Endometrium (tissue), 2 donors: ENCODE data around the gene RBMS3.
A peak's percentile ranks its signal among the peaks of the same experiment; 100 is the strongest.

ENCODE experiments used
- FAIRE-seq: peaks from 2 replicates; lab custom pipeline; 2012; peaks lifted over from hg19 to GRCh38; lab: Jason Lieb, UNC
- donor health status: control.
- donor health status: control.

RBMS3 gene

GRCh38 chr3:29892976-29893554 lies 612.2 kb downstream of the RBMS3 start:
- no peak for FAIRE-seq

GRCh38 chr3:29896856-29897255 lies 616.0 kb downstream of the RBMS3 start:
- no peak for FAIRE-seq

GRCh38 chr3:29898171-29898965 lies 617.5 kb downstream of the RBMS3 start:
- FAIRE-seq, result no peak

- FAIRE-seq, result no peak
Observed at GRCh38 chr3:29899021-29899420, 618.1 kb downstream of the RBMS3 start.

GRCh38 chr3:29901097-29901496 lies 620.2 kb downstream of the RBMS3 start:
- FAIRE-seq, result no peak

- no peak for FAIRE-seq
Observed at GRCh38 chr3:29903600-29903999, 622.7 kb downstream of the RBMS3 start.

GRCh38 chr3:29906906-29907305 lies 626.0 kb downstream of the RBMS3 start:
- no peak for FAIRE-seq

- FAIRE-seq, result no peak
Observed at GRCh38 chr3:29912600-29913288, 631.9 kb downstream of the RBMS3 start.

GRCh38 chr3:29914861-29915524 lies 634.1 kb downstream of the RBMS3 start:
- FAIRE-seq, result no peak

- no peak for FAIRE-seq
Observed at GRCh38 chr3:29919571-29919970, 638.7 kb downstream of the RBMS3 start.

- FAIRE-seq, result peak; percentile 89
Observed at GRCh38 chr3:29922992-29923746, 642.3 kb downstream of the RBMS3 start.

- no peak for FAIRE-seq
Observed at GRCh38 chr3:29924783-29925561, 644.1 kb downstream of the RBMS3 start.

GRCh38 chr3:29926378-29926777 lies 645.5 kb downstream of the RBMS3 start:
- no peak for FAIRE-seq

- peak; percentile 76 for FAIRE-seq
Observed at GRCh38 chr3:29932696-29933325, 651.9 kb downstream of the RBMS3 start.

GRCh38 chr3:29933802-29934490 lies 653.1 kb downstream of the RBMS3 start:
- FAIRE-seq, result no peak

- FAIRE-seq, result no peak
Observed at GRCh38 chr3:29934751-29935150, 653.9 kb downstream of the RBMS3 start.

GRCh38 chr3:29936054-29936453 lies 655.2 kb downstream of the RBMS3 start:
- no peak for FAIRE-seq

- FAIRE-seq, result no peak
Observed at GRCh38 chr3:29936766-29937165, 655.9 kb downstream of the RBMS3 start.

GRCh38 chr3:29937185-29937584 lies 656.3 kb downstream of the RBMS3 start:
- FAIRE-seq, result no peak

- no peak for FAIRE-seq
Observed at GRCh38 chr3:29940759-29941323, 660.0 kb downstream of the RBMS3 start.
